K562 (cell line): ENCODE data around the gene TAPBPL. TPM values are rescaled to one million over a fixed set of nuclear protein-coding genes. Genes with fewer than 3 reads are reported as not detected.
A peak's percentile ranks its signal among the peaks of the same experiment; 100 is the strongest.

ENCODE experiments used
- ATF3 ChIP-seq, 2 experiments: fragments of 450-650 bp in 1 of 2; sonication (generic) in 1 of 2; formaldehyde crosslinking in 1 of 2; IDR thresholded peaks in 1 of 2; conservative IDR thresholded peaks in 1 of 2; 2 replicates each; pipeline versions ENCODE4 v1.6.1 to v1.8.1; 2016 to 2023; ENCODE audit warnings: mild to moderate bottlenecking in 2 of 2, moderate library complexity in 2 of 2, inconsistent platforms in 1 of 2, missing genetic modification reagents in 1 of 2
- BCOR ChIP-seq: fragments of 450-650 bp; IDR thresholded peaks from 2 replicates; pipeline ENCODE4 v1.6.1; 2016
- CBX1 ChIP-seq: sonication (generic); IDR thresholded peaks from 2 replicates; pipeline ENCODE4 v1.6.1; 2016; ENCODE audit warnings: antibody characterized with exemption, low read depth, mild to moderate bottlenecking
- ELF2 ChIP-seq: fragments of 250-450 bp; sonication (Bioruptor Pico); IDR thresholded peaks from 2 replicates; pipeline ENCODE4 v1.5.0; 2021; ENCODE audit warnings: mild to moderate bottlenecking
- EP300 ChIP-seq: IDR thresholded peaks from 2 replicates; pipeline ENCODE4 v1.6.1; 2012; ENCODE audit warnings: low read length, improper control_type of control experiment
- FOXK2 ChIP-seq, 2 experiments: fragments of 450-650 bp; IDR thresholded peaks in 1 of 2; conservative IDR thresholded peaks in 1 of 2; 2 replicates each; pipeline ENCODE4 v1.6.1; 2016; ENCODE audit warnings: low read depth in 2 of 2, mild to moderate bottlenecking in 1 of 2
- FOXP1 ChIP-seq: sonication (generic); formaldehyde crosslinking; IDR thresholded peaks from 2 replicates; pipeline ENCODE4 v1.8.0; 2022; ENCODE audit warnings: mild to moderate bottlenecking, missing genetic modification reagents
- GABPB1 ChIP-seq: sonication (generic); formaldehyde crosslinking; IDR thresholded peaks from 2 replicates; pipeline ENCODE4 v1.8.0; 2022; ENCODE audit warnings: mild to moderate bottlenecking, missing genetic modification reagents
- GMEB1 ChIP-seq: fragments of 250-450 bp; sonication (Bioruptor Pico); IDR thresholded peaks from 2 replicates; pipeline ENCODE4 v1.4.0; 2020; ENCODE audit warnings: mild to moderate bottlenecking
- HDAC3 ChIP-seq: fragments of 450-650 bp; IDR thresholded peaks from 2 replicates; pipeline ENCODE4 v1.6.1; 2018; ENCODE audit warnings: borderline replicate concordance, mild to moderate bottlenecking, moderate library complexity; ENCODE audit not compliant: partially characterized antibody
- HDGF ChIP-seq: fragments of 450-650 bp; IDR thresholded peaks from 2 replicates; pipeline ENCODE4 v1.6.1; 2016
- HES1 ChIP-seq: fragments of 450-650 bp; IDR thresholded peaks from 2 replicates; pipeline ENCODE4 v1.6.1; 2016; ENCODE audit warnings: low read depth, mild to moderate bottlenecking, moderate library complexity
- HNRNPK ChIP-seq: fragments of 200-400 bp; formaldehyde crosslinking; IDR thresholded peaks from one replicate; pipeline ENCODE4 v1.6.1; 2018; ENCODE audit warnings: mild to moderate bottlenecking, low read depth, low read length; ENCODE audit not compliant: poor library complexity, severe bottlenecking
- IFI16 ChIP-seq: fragments of 250-450 bp; sonication (Bioruptor Pico); IDR thresholded peaks from 2 replicates; pipeline ENCODE4 v2.1.2; 2022; ENCODE audit warnings: mild to moderate bottlenecking, inconsistent platforms
- KDM5B ChIP-seq: fragments of 200-600 bp; sonication (generic); IDR thresholded peaks from 2 replicates; pipeline ENCODE4 v1.6.1; 2012; ENCODE audit warnings: low read depth, mild to moderate bottlenecking, moderate library complexity, low read length, control low read depth, inconsistent platforms; ENCODE audit not compliant: insufficient replicate concordance
- MCM2 ChIP-seq: fragments of 450-650 bp; IDR thresholded peaks from 2 replicates; pipeline ENCODE4 v1.6.1; 2017; ENCODE audit warnings: low read depth, mild to moderate bottlenecking
- MED1 ChIP-seq: sonication (generic); formaldehyde crosslinking; IDR thresholded peaks from 2 replicates; pipeline ENCODE4 v1.8.1; 2023; ENCODE audit warnings: missing genetic modification reagents, borderline replicate concordance
- NELFE ChIP-seq: IDR thresholded peaks from 2 replicates; pipeline ENCODE4 v1.6.1; 2011; ENCODE audit warnings: mild to moderate bottlenecking; ENCODE audit not compliant: insufficient read depth, insufficient read length
- PCBP1 ChIP-seq: fragments of 200-400 bp; formaldehyde crosslinking; IDR thresholded peaks from 2 replicates; pipeline ENCODE4 v1.6.1; 2018; ENCODE audit warnings: mild to moderate bottlenecking, low read depth, low read length; ENCODE audit not compliant: poor library complexity, severe bottlenecking
- RBM22 ChIP-seq: fragments of 200-400 bp; formaldehyde crosslinking; IDR thresholded peaks from 2 replicates; pipeline ENCODE4 v1.6.1; 2018; ENCODE audit warnings: low read length, low read depth; ENCODE audit not compliant: poor library complexity, severe bottlenecking
- RNF2 ChIP-seq: sonication (generic); IDR thresholded peaks from 2 replicates; pipeline ENCODE4 v1.6.1; 2016
- TAF1 ChIP-seq: IDR thresholded peaks from 2 replicates; pipeline ENCODE4 v1.6.1; 2011; ENCODE audit warnings: mild to moderate bottlenecking, low read length, moderate library complexity; ENCODE audit not compliant: insufficient read depth, control insufficient read depth, severe bottlenecking; ENCODE audit errors: extremely low read depth
- ZNF121 ChIP-seq: sonication (generic); formaldehyde crosslinking; conservative IDR thresholded peaks from 2 replicates; pipeline ENCODE4 v1.8.0; 2022; ENCODE audit warnings: missing genetic modification reagents
- ZNF140 ChIP-seq: fragments of 250-450 bp; sonication (Bioruptor Pico); IDR thresholded peaks from 2 replicates; pipeline ENCODE4 v1.8.0; 2021; ENCODE audit warnings: moderate library complexity, mild to moderate bottlenecking, inconsistent platforms
- ZNF197 ChIP-seq: fragments of 200-800 bp; sonication (Bioruptor generic); IDR thresholded peaks from 2 replicates; pipeline ENCODE4 v1.6.1; 2016; ENCODE audit warnings: low read depth, missing genetic modification characterization, missing compliant biosample characterization
- ZNF239 ChIP-seq: fragments of 250-450 bp; sonication (Bioruptor Pico); IDR thresholded peaks from 2 replicates; pipeline ENCODE4 v1.4.0; 2020; ENCODE audit warnings: mild to moderate bottlenecking
- ZNF324 ChIP-seq: fragments of 250-450 bp; sonication (Bioruptor Pico); IDR thresholded peaks from 2 replicates; pipeline ENCODE4 v1.4.0; 2020; ENCODE audit warnings: mild to moderate bottlenecking
- polyA plus RNA-seq, 8 experiments: library from polyadenylated mRNA; depleted of rRNA in 4 of 8; stranded (reverse) in 5 of 8; unstranded in 3 of 8; fragments of >200 nt; fragmentation: Nextera tagmentation in 2 of 8; fragmentation: Illumina TruSeq in 1 of 8; extraction: Ambion mirVana in 2 of 8; extraction: Trizol in 1 of 8; gene quantifications; 2 replicates each; pipeline versions ENCODE4 v1.2.1 to v1.2.3, GENCODE V29; 2011 to 2014; ENCODE audit warnings: inconsistent platforms in 1 of 8, missing spikeins in 1 of 8
- total RNA-seq, 7 experiments: library from RNA; depleted of rRNA in 6 of 7; stranded (reverse); fragments of >200 nt in 6 of 7; fragmentation: Illumina TruSeq in 2 of 7; extraction: Trizol in 2 of 7; gene quantifications; 2 replicates each; pipeline versions ENCODE4 v1.2.1 to v1.2.3, GENCODE V29; 2011 to 2021; ENCODE audit warnings: low replicate concordance in 1 of 7

The TAPBPL gene
- total and polyA plus RNA-seq, 9 of the 15 experiments (the other 6 are each of a cell fraction or from before 2014, with no cell fraction given): 0.29 to 1.6 (median 0.45) TPM

GRCh38 chr12:6430124-6430989 is 21.5 kb upstream of the TAPBPL start (continued):
- TF ChIP-seq GMEB1 (CRISPR knock-in tag) (no peak), PCBP1 (no peak), MED1 (CRISPR knock-in tag) (no peak), MCM2 (no peak), CBX1 (no peak), ZNF324 (CRISPR knock-in tag) (no peak), HDAC3 (no peak), ZNF121 (no peak), NELFE (no peak), GABPB1 (CRISPR knock-in tag) (no peak), FOXK2 (conservative IDR thresholded peaks at IDR 0.05 in 1 of 2, IDR thresholded peaks at IDR 0.05 in 1 of 2; ENCODE audit: low read depth in 2 of 2) (peak in 1 of 2 experiments; percentile 48; a peak in 1 of 4 replicates), ATF3 (IDR thresholded peaks at IDR 0.05) (peak; percentile 74), ATF3 (CRISPR knock-in tag; conservative IDR thresholded peaks at IDR 0.05) (no peak), KDM5B (peak; percentile 27), HES1 (no peak), IFI16 (CRISPR knock-in tag) (no peak), RNF2 (no peak), ZNF197 (CRISPR knock-in tag) (no peak), ZNF239 (CRISPR knock-in tag) (no peak), ZNF140 (no peak), TAF1 (no peak), BCOR (no peak), EP300 (peak; percentile 56; the same call in 1 of the 2 replicates), HNRNPK (no peak), HDGF (no peak), ELF2 (CRISPR knock-in tag) (no peak), FOXP1 (no peak), RBM22 (no peak)
